Measurements from ENCODE around the gene NUDT5. TPM values are rescaled to one million over a fixed set of nuclear protein-coding genes. Genes with fewer than 3 reads are reported as not detected.

The NUDT5 gene
- total and polyA plus RNA-seq, 2 of the 13 experiments (the other 11 are each of a cell fraction or from before 2014, with no cell fraction given): 79.6 to 134 TPM

DNA sequence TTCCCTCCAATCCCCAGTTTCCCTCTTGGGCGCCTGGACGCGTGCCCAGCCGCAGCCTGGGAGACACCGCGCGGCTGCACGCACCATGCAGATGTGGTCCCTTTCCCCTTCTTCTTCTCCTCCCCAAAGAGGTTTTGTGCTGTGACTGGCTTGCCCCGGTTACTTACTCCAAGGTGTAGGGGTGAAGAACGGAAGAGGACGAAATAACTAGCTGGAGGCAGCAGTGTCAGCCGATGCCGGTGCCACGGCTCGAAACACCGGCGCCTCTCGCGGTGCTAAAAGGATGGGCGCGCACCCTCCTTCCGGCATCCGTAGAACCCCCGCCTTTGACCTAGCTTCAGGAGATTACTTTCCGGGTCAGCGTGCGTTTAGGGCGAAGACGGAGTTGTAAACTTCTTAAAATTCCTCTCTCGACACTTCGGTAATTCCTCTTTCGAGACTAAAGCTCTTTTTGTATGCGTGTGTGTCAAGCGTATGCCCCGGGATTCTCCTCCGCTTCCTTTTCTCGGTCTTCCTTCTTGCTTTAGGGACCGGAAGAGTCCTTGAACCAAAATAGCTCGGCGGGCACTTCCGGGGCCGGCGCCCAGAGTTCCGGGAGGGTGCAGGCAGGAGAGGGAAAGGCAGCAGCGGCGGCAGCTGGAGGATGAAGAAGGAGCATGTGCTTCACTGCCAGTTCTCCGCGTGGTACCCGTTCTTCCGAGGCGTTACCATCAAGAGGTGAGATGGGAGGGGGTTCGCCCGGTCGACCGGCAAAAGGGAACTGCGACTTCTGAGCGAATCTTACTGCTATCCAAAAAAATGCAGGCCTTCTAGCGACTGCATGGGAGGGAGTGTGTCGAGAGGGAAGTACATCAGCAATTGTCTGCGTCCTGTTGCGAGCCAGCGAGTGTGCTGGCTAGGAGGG lies at the start of gene NUDT5, which contains the start of gene CDC123 (continued):
- TF ChIP-seq TMF1 (CRISPR knock-in tag; IDR thresholded peaks at IDR 0.05; ENCODE audit: low read depth): no peak; the same call in 1 of the 2 replicates
- TF ChIP-seq CCAR2 (optimal IDR thresholded peaks at IDR 0.05; ENCODE audit: low read depth, low read length): no peak
- TF ChIP-seq, protein P1, sequence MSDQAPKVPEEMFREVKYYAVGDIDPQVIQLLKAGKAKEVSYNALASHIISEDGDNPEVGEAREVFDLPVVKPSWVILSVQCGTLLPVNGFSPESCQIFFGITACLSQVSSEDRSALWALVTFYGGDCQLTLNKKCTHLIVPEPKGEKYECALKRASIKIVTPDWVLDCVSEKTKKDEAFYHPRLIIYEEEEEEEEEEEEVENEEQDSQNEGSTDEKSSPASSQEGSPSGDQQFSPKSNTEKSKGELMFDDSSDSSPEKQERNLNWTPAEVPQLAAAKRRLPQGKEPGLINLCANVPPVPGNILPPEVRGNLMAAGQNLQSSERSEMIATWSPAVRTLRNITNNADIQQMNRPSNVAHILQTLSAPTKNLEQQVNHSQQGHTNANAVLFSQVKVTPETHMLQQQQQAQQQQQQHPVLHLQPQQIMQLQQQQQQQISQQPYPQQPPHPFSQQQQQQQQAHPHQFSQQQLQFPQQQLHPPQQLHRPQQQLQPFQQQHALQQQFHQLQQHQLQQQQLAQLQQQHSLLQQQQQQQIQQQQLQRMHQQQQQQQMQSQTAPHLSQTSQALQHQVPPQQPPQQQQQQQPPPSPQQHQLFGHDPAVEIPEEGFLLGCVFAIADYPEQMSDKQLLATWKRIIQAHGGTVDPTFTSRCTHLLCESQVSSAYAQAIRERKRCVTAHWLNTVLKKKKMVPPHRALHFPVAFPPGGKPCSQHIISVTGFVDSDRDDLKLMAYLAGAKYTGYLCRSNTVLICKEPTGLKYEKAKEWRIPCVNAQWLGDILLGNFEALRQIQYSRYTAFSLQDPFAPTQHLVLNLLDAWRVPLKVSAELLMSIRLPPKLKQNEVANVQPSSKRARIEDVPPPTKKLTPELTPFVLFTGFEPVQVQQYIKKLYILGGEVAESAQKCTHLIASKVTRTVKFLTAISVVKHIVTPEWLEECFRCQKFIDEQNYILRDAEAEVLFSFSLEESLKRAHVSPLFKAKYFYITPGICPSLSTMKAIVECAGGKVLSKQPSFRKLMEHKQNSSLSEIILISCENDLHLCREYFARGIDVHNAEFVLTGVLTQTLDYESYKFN (CRISPR knock-in tag; conservative IDR thresholded peaks at IDR 0.05): 0 out of 2 replicates have a peak, but pooled peaks have one; percentile 48
- TF ChIP-seq ZFP37 (CRISPR knock-in tag; IDR thresholded peaks at IDR 0.05; ENCODE audit: borderline replicate concordance): no peak
- no peak for TF ChIP-seq RBAK (CRISPR knock-in tag; IDR thresholded peaks at IDR 0.05)
- TF ChIP-seq ZNF251 (CRISPR knock-in tag; IDR thresholded peaks at IDR 0.05): no peak
- TF ChIP-seq POLR2A (IDR thresholded peaks at IDR 0.05; ENCODE audit: insufficient read depth in 1 of 2, low read depth in 2 of 2, low read length in 2 of 2): peak; percentile 73 to 75
- no peak for TF ChIP-seq PAF1 (CRISPR knock-in tag; IDR thresholded peaks at IDR 0.05)
- no peak for TF ChIP-seq PCBP2 (optimal IDR thresholded peaks at IDR 0.05; ENCODE audit: low read depth, low read length, poor library complexity, severe bottlenecking)
- peak; percentile 88; the same call in 1 of the 2 replicates for TF ChIP-seq ZNF558 (CRISPR knock-in tag; IDR thresholded peaks at IDR 0.05; ENCODE audit: borderline replicate concordance)
- TF ChIP-seq ZNF589 (CRISPR knock-in tag; conservative IDR thresholded peaks at IDR 0.05): no peak
- peak; percentile 79; the same call in 1 of the 2 replicates for TF ChIP-seq ZNF446 (CRISPR knock-in tag; IDR thresholded peaks at IDR 0.05)
- TF ChIP-seq KLF9 (CRISPR knock-in tag; IDR thresholded peaks at IDR 0.05; ENCODE audit: low read depth): no peak
- 0 out of 2 replicates have a peak, but pooled peaks have one; percentile 46 for TF ChIP-seq ZNF225 (CRISPR knock-in tag; IDR thresholded peaks at IDR 0.05)
- TF ChIP-seq, protein P2, sequence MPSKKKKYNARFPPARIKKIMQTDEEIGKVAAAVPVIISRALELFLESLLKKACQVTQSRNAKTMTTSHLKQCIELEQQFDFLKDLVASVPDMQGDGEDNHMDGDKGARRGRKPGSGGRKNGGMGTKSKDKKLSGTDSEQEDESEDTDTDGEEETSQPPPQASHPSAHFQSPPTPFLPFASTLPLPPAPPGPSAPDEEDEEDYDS (CRISPR knock-in tag; IDR thresholded peaks at IDR 0.05): no peak; the same call in 1 of the 2 replicates
- no peak for TF ChIP-seq SMYD3 (CRISPR knock-in tag; IDR thresholded peaks at IDR 0.05)
- TF ChIP-seq PHF21A (CRISPR knock-in tag; IDR thresholded peaks at IDR 0.05): peak; percentile 73; the same call in 1 of the 2 replicates
- TF ChIP-seq ZNF343 (CRISPR knock-in tag; IDR thresholded peaks at IDR 0.05): no peak
- 0 out of 2 replicates have a peak, but pooled peaks have one; percentile 63 for TF ChIP-seq ZNF354B (CRISPR knock-in tag; IDR thresholded peaks at IDR 0.05)
- TF ChIP-seq, protein P3, sequence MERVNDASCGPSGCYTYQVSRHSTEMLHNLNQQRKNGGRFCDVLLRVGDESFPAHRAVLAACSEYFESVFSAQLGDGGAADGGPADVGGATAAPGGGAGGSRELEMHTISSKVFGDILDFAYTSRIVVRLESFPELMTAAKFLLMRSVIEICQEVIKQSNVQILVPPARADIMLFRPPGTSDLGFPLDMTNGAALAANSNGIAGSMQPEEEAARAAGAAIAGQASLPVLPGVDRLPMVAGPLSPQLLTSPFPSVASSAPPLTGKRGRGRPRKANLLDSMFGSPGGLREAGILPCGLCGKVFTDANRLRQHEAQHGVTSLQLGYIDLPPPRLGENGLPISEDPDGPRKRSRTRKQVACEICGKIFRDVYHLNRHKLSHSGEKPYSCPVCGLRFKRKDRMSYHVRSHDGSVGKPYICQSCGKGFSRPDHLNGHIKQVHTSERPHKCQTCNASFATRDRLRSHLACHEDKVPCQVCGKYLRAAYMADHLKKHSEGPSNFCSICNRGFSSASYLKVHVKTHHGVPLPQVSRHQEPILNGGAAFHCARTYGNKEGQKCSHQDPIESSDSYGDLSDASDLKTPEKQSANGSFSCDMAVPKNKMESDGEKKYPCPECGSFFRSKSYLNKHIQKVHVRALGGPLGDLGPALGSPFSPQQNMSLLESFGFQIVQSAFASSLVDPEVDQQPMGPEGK (CRISPR knock-in tag; IDR thresholded peaks at IDR 0.05): peak; percentile 51; the same call in 1 of the 2 replicates
- TF ChIP-seq ZFY (CRISPR knock-in tag; IDR thresholded peaks at IDR 0.05): peak; percentile 84
- no peak for TF ChIP-seq ZNF780A (CRISPR knock-in tag; IDR thresholded peaks at IDR 0.05)
- peak; percentile 92 for TF ChIP-seq CHD2 (IDR thresholded peaks at IDR 0.05; ENCODE audit: low read depth, low read length)
- TF ChIP-seq GABPA (IDR thresholded peaks at IDR 0.05; ENCODE audit: low read depth, low read length): peak; percentile 76
- peak; percentile 97 for TF ChIP-seq GABPA (CRISPR knock-in tag; IDR thresholded peaks at IDR 0.05; ENCODE audit: low read depth)

Data from HepG2 (cell line).